DND-41 (cell line): ENCODE data around the gene CRYM.

Source experiments
- CTCF ChIP-seq: IDR thresholded peaks from 2 replicates; pipeline ENCODE4 v1.5.1; 2012; ENCODE audit warnings: borderline replicate concordance, low read length, moderate library complexity, mild to moderate bottlenecking; ENCODE audit not compliant: poor library complexity, severe bottlenecking; ENCODE audit errors: extremely low read depth
- EZH2 ChIP-seq: IDR thresholded peaks from 3 replicates; pipeline ENCODE4 v1.6.1; 2012; ENCODE audit warnings: borderline replicate concordance, low read depth, mild to moderate bottlenecking, moderate library complexity, low read length, inconsistent platforms; ENCODE audit not compliant: severe bottlenecking

DNA sequence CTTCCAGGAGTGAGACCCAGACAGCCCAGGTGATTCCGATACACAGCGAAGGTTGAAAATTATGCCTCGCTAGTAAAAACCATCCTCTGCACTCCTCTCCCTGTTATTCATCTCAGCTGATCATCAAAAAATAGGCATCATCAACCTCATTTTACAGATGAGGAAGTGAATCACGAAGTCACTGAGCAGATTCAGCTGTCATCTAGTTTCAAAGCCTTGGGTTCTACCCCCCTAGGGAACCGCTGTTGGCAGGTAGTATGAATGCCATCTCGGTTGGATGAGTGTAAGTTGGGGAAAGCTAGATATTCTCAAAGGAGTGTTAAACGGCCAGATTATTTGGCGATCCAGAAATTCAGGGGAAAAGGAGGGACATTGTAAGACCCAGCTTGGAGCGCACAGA, 2.0 kb downstream of the CRYM start:
- TF ChIP-seq CTCF: no peak
- TF ChIP-seq EZH2: no peak
